K562 (cell line): ENCODE results near the gene BLTP3B. TPM values are rescaled to one million over a fixed set of nuclear protein-coding genes. Genes with fewer than 3 reads are reported as not detected.

Source experiments
- ATAC-seq: fragments of 200-7000 bp; cut with Tn5 transposase; 3 replicates; pipeline ENCODE4 v1.9.1; 2020; ENCODE audit warnings: moderate library complexity
- BruUV-seq: library from RNA; stranded (reverse); fragments of 400-500 nt; replicated peaks from 2 replicates; lab custom pipeline; 2021; lab: Mats Ljungman, UMichigan
- CTCF ChIA-PET: fragments of 300-600 bp; formaldehyde crosslinking; extraction: SDS; loops from one replicate; lab custom pipeline; 2021; ENCODE audit warnings: low intra/inter-chr PET ratio; lab: Yijun Ruan, JAX
- POLR2A ChIA-PET: fragments of 300-600, 350-650 bp; sonication (Branson Sonifier 250); formaldehyde crosslinking; extraction: SDS; loops from one replicate; lab custom pipeline; 2021; ENCODE audit warnings: antibody characterized with exemption, inconsistent platforms; lab: Yijun Ruan, JAX
- DNase-seq, 4 experiments: peaks; one replicate each; pipeline versions ENCODE4 v3.0.0 to v3.0.0-alpha.2; 2011 to 2018; ENCODE audit warnings: low spot score in 3 of 4, mixed read lengths in 3 of 4; ENCODE audit errors: extremely low read depth in 1 of 4
- FAIRE-seq: peaks from 2 replicates; lab custom pipeline; 2011; peaks lifted over from hg19 to GRCh38; lab: Jason Lieb, UNC
- H2AFZ ChIP-seq: 2 replicates; pipeline ENCODE4 v1.6.0; 2011; ENCODE audit warnings: low read depth, low read length, control low read depth, inconsistent platforms
- H3K27ac ChIP-seq: fragments of 200-600 bp; 3 replicates; pipeline ENCODE4 v1.8.0; 2011; ENCODE audit warnings: low read depth, mild to moderate bottlenecking, control low read depth, inconsistent platforms, low read length, moderate library complexity, mixed read lengths; ENCODE audit errors: extremely low read depth
- H3K27me3 ChIP-seq, 2 experiments: fragments of 300-600 bp in 1 of 2; 2 replicates in 1 of 2; 3 replicates in 1 of 2; pipeline versions ENCODE4 v1.6.0 to v1.8.0; 2011; ENCODE audit warnings: inconsistent platforms in 2 of 2, low read length in 2 of 2, mild to moderate bottlenecking in 1 of 2, mixed read lengths in 1 of 2, moderate library complexity in 1 of 2; ENCODE audit not compliant: control insufficient read depth in 2 of 2, insufficient read depth in 2 of 2
- H3K36me3 ChIP-seq: fragments of 300-600 bp; 3 replicates; pipeline ENCODE4 v1.8.0; 2011; ENCODE audit warnings: mild to moderate bottlenecking, low read length, inconsistent platforms; ENCODE audit not compliant: control insufficient read depth, insufficient read depth
- H3K4me1 ChIP-seq, 2 experiments: fragments of 200-600 bp in 1 of 2; replicated peaks in 1 of 2; 2 replicates in 1 of 2; 3 replicates in 1 of 2; pipeline versions ENCODE4 v1.5.1 to v1.8.0; 2011; ENCODE audit warnings: inconsistent platforms in 2 of 2, low read length in 2 of 2, mild to moderate bottlenecking in 1 of 2, mixed read lengths in 1 of 2, moderate library complexity in 1 of 2; ENCODE audit not compliant: control insufficient read depth in 2 of 2, insufficient read depth in 2 of 2
- H3K4me2 ChIP-seq: 2 replicates; pipeline ENCODE4 v1.6.1; 2011; ENCODE audit warnings: low read length, control low read depth, inconsistent platforms, mixed read lengths; ENCODE audit not compliant: insufficient read depth
- H3K4me3 ChIP-seq: fragments of 200-600 bp; sonication (generic), shearing (Covaris generic); 2 replicates; pipeline ENCODE4 v1.5.1; 2016; ENCODE audit warnings: control low read depth, inconsistent platforms
- H3K79me2 ChIP-seq: fragments of 200-600 bp; 3 replicates; pipeline ENCODE4 v1.8.0; 2011; ENCODE audit warnings: low read length, inconsistent platforms; ENCODE audit not compliant: control insufficient read depth, insufficient read depth
- H3K9ac ChIP-seq, 2 experiments: 2 replicates each; pipeline versions ENCODE4 v1.6.0 to v1.6.1; 2011; ENCODE audit warnings: low read depth in 2 of 2, low read length in 2 of 2, control low read depth in 1 of 2, inconsistent platforms in 1 of 2, mild to moderate bottlenecking in 1 of 2, mixed read lengths in 1 of 2; ENCODE audit not compliant: insufficient read depth in 1 of 2
- H3K9me1 ChIP-seq: one replicate; pipeline ENCODE4 v1.6.0; 2011; ENCODE audit warnings: inconsistent platforms, mild to moderate bottlenecking, low read length, moderate library complexity; ENCODE audit not compliant: control insufficient read depth, insufficient read depth
- H3K9me3 ChIP-seq: replicated peaks from 2 replicates; pipeline ENCODE4 v1.5.1; 2011; ENCODE audit warnings: low read depth, low read length, inconsistent platforms; ENCODE audit not compliant: control insufficient read depth, insufficient read depth
- H4K20me1 ChIP-seq: replicated peaks from 2 replicates; pipeline ENCODE4 v1.6.1; 2011; ENCODE audit warnings: low read length, inconsistent platforms, mixed read lengths; ENCODE audit not compliant: control insufficient read depth, insufficient read depth
- BMI1 ChIP-seq: fragments of 150-350 bp; IDR thresholded peaks from 2 replicates; pipeline ENCODE4 v1.6.1; 2014; ENCODE audit warnings: low read length
- CBX3 ChIP-seq, 2 experiments: IDR thresholded peaks; 1 replicate in 1 of 2; 2 replicates in 1 of 2; pipeline ENCODE4 v1.6.1; 2012; ENCODE audit warnings: inconsistent platforms in 2 of 2, low read length in 2 of 2, borderline replicate concordance in 1 of 2, control low read depth in 1 of 2
- DIDO1 ChIP-seq: fragments of 450-650 bp; IDR thresholded peaks from 2 replicates; pipeline ENCODE4 v1.6.1; 2016; ENCODE audit warnings: low read depth, missing biosample characterization, missing genetic modification characterization
- EP300 ChIP-seq: IDR thresholded peaks from 2 replicates; pipeline ENCODE4 v1.6.1; 2012; ENCODE audit warnings: low read length, improper control_type of control experiment
- MAFK ChIP-seq: IDR thresholded peaks from 2 replicates; pipeline ENCODE4 v1.6.1; 2011; ENCODE audit warnings: low read length, improper control_type of control experiment
- NUFIP1 ChIP-seq: fragments of 450-650 bp; IDR thresholded peaks from 2 replicates; pipeline ENCODE4 v1.6.1; 2018; ENCODE audit not compliant: partially characterized antibody
- PCBP1 ChIP-seq: fragments of 200-400 bp; formaldehyde crosslinking; IDR thresholded peaks from 2 replicates; pipeline ENCODE4 v1.6.1; 2018; ENCODE audit warnings: mild to moderate bottlenecking, low read depth, low read length; ENCODE audit not compliant: poor library complexity, severe bottlenecking
- PHTF2 ChIP-seq: fragments of 250-450 bp; sonication (Bioruptor Pico); IDR thresholded peaks from 2 replicates; pipeline ENCODE4 v1.5.0; 2021; ENCODE audit warnings: mild to moderate bottlenecking
- SETDB1 ChIP-seq: IDR thresholded peaks from one replicate; pipeline ENCODE4 v1.6.1; 2012; ENCODE audit warnings: low read length, control low read depth, inconsistent platforms
- SMC3 ChIP-seq: conservative IDR thresholded peaks from 2 replicates; pipeline ENCODE4 v1.6.1; 2011; ENCODE audit warnings: low read depth, low read length, improper control_type of control experiment; ENCODE audit not compliant: insufficient read depth
- SNIP1 ChIP-seq: fragments of 450-650 bp; IDR thresholded peaks from 2 replicates; pipeline ENCODE4 v1.7.1; 2017; ENCODE audit warnings: low read depth, mild to moderate bottlenecking
- SPI1 ChIP-seq: IDR thresholded peaks from 2 replicates; pipeline ENCODE4 v1.6.1; 2011; ENCODE audit warnings: low read depth, low read length, control low read depth, borderline replicate concordance
- ZNF354B ChIP-seq: fragments of 250-450 bp; sonication (Bioruptor Pico); IDR thresholded peaks from 2 replicates; pipeline ENCODE4 v1.4.0; 2020
- WGBS: fragments of 100-300 bp; shearing (Covaris generic); methylation state at CpG from one replicate; pipeline ENCODE4 v1.1.6; 2016; ENCODE audit warnings: low coverage, mixed read lengths; ENCODE audit not compliant: insufficient coverage; ENCODE audit errors: missing lambda C conversion rate; 5-methylcytosine and 5-hydroxymethylcytosine counted together
- in situ Hi-C: fragments of 300-500 bp; cut with MboI; formaldehyde crosslinking; loops from 4 replicates; pipeline ENCODE4 v1.15.0; 2018; ENCODE audit warnings: inconsistent platforms, mixed read lengths
- intact Hi-C: fragments of 100-400 bp; cut with micrococcal nuclease; formaldehyde crosslinking; loops from 2 replicates; pipeline ENCODE4 v1.14.2; 2022
- polyA plus RNA-seq, 8 experiments: library from polyadenylated mRNA; depleted of rRNA in 4 of 8; stranded (reverse) in 5 of 8; unstranded in 3 of 8; fragments of >200 nt; fragmentation: Nextera tagmentation in 2 of 8; fragmentation: Illumina TruSeq in 1 of 8; extraction: Ambion mirVana in 2 of 8; extraction: Trizol in 1 of 8; gene quantifications; 2 replicates each; pipeline versions ENCODE4 v1.2.1 to v1.2.3, GENCODE V29; 2011 to 2014; ENCODE audit warnings: inconsistent platforms in 1 of 8, missing spikeins in 1 of 8
- total RNA-seq, 7 experiments: library from RNA; depleted of rRNA in 6 of 7; stranded (reverse); fragments of >200 nt in 6 of 7; fragmentation: Illumina TruSeq in 2 of 7; extraction: Trizol in 2 of 7; gene quantifications; 2 replicates each; pipeline versions ENCODE4 v1.2.1 to v1.2.3, GENCODE V29; 2011 to 2021; ENCODE audit warnings: low replicate concordance in 1 of 7
- TF ChIP-seq, protein P1 (sequence below): fragments of 250-450 bp; sonication (Bioruptor Pico); IDR thresholded peaks from 2 replicates; pipeline ENCODE4 v1.5.1; 2021; ENCODE audit warnings: mild to moderate bottlenecking
- TF ChIP-seq, protein P2 (sequence below): fragments of 250-450 bp; sonication (Bioruptor Pico); IDR thresholded peaks from 2 replicates; pipeline ENCODE4 v1.4.0; 2020

The BLTP3B gene
- total and polyA plus RNA-seq, 9 of the 15 experiments (the other 6 are each of a cell fraction or from before 2014, with no cell fraction given): 3.9 to 27.4 (median 19.7) TPM

DNA sequence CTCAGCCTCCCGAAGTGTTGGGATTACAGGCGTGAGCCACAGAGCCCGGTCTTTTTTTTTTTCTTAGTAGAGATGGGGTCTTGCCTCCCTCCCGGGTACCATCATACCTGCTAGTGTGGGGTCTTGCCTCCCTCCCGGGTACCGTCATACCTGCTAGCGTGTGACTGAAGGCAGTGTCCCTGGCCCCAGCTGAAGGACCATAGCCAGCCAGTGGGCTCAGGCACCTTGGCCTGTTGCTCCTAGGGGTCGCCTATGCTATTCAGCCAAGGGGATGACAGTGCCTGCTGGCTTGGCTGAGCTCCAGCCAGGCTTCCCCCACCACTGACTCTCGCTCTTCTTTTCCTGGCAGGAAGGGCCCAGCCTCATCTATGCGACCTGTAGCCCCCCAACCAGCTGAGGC is 10.5 kb upstream of the BLTP3B start:
- Histone ChIP-seq H3K9ac (no peak overlapping the region; a peak in 1 of 4 replicates), H3K4me3 (no peak overlapping the region), H3K9me1 (no peaks in the 10 kb centered on the region), H3K9me3 (no peaks in the 10 kb centered on the region), H4K20me1 (no peaks in the 10 kb centered on the region), H3K4me2 (no peak overlapping the region), H3K27me3 (peaks cover 0 to 7% of the 10 kb centered on the region in 2 experiments; a peak in 3 of 5 replicates), H2AFZ (no peak overlapping the region), H3K36me3 (no peaks in the 10 kb centered on the region), H3K27ac (no peak overlapping the region), H3K79me2 (no peaks in the 10 kb centered on the region), H3K4me1 (no peaks in the 10 kb centered on the region)
- WGBS: 31% methylated on average over 7 of the region's 10 CpGs
- DNase-seq: no peak
- BruUV-seq: no TSS peak
- no peak for ATAC-seq
- no peak for FAIRE-seq
- intact Hi-C loops (no loop called here), in situ Hi-C loops (no loop called here)
- CTCF ChIA-PET: no interaction called here
- POLR2A ChIA-PET: interaction anchor here (0.6 to 0.9 kb wide), 2 partner anchors 9 to 11 kb away, joined by 3 to 4 read pairs; no protein-coding TSS in a partner anchor
- TF ChIP-seq BMI1: no peak
- TF ChIP-seq PHTF2: no peak
- no peak for TF ChIP-seq EP300
- TF ChIP-seq, protein P1, sequence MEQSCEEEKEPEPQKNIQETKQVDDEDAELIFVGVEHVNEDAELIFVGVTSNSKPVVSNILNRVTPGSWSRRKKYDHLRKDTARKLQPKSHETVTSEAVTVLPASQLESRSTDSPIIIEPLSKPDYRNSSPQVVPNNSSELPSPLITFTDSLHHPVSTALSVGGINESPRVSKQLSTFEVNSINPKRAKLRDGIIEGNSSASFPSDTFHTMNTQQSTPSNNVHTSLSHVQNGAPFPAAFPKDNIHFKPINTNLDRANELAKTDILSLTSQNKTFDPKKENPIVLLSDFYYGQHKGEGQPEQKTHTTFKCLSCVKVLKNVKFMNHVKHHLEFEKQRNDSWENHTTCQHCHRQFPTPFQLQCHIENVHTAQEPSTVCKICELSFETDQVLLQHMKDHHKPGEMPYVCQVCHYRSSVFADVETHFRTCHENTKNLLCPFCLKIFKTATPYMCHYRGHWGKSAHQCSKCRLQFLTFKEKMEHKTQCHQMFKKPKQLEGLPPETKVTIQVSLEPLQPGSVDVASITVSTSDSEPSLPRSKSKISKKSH (CRISPR knock-in tag): no peak
- TF ChIP-seq PCBP1: no peak
- TF ChIP-seq SNIP1: no peak
- no peak for TF ChIP-seq MAFK
- no peak for TF ChIP-seq SMC3
- no peak for TF ChIP-seq ZNF354B
- TF ChIP-seq, protein P2, sequence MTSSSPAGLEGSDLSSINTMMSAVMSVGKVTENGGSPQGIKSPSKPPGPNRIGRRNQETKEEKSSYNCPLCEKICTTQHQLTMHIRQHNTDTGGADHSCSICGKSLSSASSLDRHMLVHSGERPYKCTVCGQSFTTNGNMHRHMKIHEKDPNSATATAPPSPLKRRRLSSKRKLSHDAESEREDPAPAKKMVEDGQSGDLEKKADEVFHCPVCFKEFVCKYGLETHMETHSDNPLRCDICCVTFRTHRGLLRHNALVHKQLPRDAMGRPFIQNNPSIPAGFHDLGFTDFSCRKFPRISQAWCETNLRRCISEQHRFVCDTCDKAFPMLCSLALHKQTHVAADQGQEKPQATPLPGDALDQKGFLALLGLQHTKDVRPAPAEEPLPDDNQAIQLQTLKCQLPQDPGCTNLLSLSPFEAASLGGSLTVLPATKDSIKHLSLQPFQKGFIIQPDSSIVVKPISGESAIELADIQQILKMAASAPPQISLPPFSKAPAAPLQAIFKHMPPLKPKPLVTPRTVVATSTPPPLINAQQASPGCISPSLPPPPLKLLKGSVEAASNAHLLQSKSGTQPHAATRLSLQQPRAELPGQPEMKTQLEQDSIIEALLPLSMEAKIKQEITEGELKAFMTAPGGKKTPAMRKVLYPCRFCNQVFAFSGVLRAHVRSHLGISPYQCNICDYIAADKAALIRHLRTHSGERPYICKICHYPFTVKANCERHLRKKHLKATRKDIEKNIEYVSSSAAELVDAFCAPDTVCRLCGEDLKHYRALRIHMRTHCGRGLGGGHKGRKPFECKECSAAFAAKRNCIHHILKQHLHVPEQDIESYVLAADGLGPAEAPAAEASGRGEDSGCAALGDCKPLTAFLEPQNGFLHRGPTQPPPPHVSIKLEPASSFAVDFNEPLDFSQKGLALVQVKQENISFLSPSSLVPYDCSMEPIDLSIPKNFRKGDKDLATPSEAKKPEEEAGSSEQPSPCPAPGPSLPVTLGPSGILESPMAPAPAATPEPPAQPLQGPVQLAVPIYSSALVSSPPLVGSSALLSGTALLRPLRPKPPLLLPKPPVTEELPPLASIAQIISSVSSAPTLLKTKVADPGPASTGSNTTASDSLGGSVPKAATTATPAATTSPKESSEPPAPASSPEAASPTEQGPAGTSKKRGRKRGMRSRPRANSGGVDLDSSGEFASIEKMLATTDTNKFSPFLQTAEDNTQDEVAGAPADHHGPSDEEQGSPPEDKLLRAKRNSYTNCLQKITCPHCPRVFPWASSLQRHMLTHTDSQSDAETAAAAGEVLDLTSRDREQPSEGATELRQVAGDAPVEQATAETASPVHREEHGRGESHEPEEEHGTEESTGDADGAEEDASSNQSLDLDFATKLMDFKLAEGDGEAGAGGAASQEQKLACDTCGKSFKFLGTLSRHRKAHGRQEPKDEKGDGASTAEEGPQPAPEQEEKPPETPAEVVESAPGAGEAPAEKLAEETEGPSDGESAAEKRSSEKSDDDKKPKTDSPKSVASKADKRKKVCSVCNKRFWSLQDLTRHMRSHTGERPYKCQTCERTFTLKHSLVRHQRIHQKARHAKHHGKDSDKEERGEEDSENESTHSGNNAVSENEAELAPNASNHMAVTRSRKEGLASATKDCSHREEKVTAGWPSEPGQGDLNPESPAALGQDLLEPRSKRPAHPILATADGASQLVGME (CRISPR knock-in tag): no peak
- TF ChIP-seq DIDO1: no peak
- no peak for TF ChIP-seq CBX3 (IDR thresholded peaks at IDR 0.05; ENCODE audit: borderline replicate concordance in 1 of 2, low read length in 2 of 2)
- TF ChIP-seq NUFIP1: no peak
- no peak for TF ChIP-seq SPI1
- no peak for TF ChIP-seq SETDB1
